GM19099 (cell line): ENCODE results near the gene MAS1.

Experiments
- POLR2A ChIP-seq: IDR thresholded peaks from 3 replicates; pipeline ENCODE4 v1.6.1; 2011; ENCODE audit warnings: low read depth; ENCODE audit not compliant: insufficient read length; ENCODE audit errors: extremely low read depth

MAS1 gene

DNA sequence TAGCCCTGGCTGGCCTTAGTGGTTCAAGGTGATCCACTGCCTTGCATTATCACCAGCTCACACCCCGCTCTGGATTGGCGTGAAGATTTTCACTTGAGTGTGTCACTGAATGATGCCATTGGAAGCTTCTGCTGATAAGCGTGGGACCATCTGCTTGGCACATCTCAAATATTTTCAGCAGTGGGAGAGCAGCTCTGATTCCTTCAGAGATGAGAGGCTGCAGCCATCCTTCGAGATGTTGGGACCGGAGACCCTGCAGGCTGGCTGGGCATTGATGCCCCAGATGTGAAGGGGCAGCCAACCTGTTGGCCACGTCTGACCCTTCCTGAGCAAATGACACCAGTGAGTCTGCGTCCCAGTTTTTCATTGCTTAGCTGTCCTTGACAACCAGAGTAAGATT, at the start of gene MAS1:
MAS1 (plus strand) TSS at position 197 of the 400 bp plus-strand sequence. CDS start 15,968 bp downstream, outside the sequence.
- no peak for TF ChIP-seq POLR2A

DNA sequence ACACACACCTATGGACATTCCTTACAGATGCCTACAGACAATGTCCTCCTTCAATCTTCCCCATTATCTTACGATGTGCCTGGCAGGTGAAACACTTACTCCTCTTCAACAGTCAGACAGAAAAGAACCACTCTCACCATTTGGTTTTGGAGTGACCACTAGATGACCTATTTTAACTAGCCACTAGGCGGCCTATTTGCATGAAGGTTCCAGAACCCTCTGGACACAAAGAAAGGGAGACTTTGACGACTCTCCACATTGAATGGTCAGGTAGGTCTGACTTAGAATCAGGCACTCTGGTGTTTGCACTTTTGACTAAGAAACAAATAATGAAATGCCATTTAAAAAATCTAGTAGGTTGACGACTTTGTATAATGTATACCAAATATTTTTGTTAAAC, 48.8 kb upstream of the MAS1 start:
- TF ChIP-seq POLR2A = no peak

DNA sequence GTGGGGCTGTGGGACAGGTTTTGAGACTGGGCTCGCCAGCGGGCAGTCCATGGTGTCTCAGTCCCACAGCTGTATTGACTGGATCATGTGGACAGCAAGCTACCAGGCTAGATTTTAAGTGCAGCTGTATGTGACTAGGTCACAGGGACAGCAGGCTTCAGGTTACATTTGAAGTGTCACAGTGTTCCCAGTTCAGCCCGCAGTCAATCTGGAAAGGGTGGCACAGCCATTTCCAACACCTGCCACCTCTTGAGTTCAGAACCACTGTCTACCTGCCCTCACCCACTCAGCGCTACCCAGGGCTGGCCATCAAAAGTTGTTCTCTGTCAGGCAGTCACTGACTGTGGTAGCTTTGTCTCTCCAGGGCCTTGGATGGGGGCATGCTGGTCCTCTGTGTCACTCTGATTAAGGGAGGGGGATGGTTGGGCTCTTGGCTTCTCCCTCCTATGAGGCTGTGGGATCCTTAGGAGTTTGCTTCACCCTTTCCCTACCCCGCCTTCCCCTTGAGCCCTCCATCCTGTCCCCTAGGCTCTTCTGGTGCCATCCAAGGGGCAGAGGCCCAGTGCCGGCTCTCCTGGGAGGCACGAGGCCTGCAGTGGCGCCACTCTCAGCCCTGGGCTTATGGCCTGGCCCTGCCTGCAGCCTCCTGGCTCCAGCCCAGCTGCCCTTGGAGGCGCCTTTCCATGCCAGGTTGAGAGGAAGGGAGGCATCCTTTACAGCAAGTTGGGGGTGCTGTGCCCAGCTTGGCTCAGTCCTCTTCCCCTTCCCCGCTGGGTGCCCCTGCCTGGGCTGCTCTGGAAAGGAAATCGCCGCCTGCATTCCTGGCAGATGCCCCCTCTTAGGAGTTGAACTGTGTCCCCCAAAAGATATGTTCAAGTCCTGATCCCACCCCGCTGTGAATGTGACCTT, 45.8 kb upstream of the MAS1 start:
- TF ChIP-seq POLR2A = no peak

DNA sequence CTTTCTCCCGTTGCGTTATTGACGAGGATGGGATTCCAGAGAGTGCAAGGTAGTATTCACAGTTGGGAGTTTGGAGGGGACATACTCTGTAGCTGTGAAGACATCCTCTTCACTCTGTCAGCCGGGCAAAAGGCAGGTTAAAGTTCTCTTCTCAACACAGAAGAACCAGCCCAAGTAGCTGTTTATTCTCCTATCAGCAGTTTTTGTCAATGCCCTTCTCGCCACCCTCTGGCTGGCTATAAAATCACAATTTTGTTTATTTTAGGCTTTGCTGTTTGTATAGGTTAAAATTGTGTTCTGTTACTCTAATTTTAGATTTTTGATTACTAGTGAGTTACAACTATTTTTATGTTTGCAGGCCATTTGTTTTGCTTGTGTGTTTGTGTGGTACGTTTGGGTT, 37.9 kb upstream of the MAS1 start:
- no peak for TF ChIP-seq POLR2A

DNA sequence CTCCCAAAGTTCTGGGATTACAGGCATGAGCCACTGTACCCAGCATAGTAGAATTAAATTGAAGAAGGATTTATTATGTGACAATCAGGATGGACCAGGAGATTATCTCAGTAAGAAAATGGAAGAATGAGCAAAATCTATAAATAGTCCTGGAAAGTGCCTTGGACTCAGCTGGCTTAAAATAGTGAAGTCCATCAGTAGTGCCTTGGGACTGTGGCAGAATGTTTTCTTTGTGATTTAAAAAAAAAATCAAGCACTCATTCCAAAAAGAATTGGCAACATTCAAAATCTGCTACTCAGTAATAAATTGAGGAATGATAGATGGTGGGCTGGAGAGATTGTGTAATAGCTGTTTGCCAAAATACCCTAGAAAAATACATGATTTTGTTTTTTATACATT, 37.0 kb upstream of the MAS1 start:
- TF ChIP-seq POLR2A = no peak

DNA sequence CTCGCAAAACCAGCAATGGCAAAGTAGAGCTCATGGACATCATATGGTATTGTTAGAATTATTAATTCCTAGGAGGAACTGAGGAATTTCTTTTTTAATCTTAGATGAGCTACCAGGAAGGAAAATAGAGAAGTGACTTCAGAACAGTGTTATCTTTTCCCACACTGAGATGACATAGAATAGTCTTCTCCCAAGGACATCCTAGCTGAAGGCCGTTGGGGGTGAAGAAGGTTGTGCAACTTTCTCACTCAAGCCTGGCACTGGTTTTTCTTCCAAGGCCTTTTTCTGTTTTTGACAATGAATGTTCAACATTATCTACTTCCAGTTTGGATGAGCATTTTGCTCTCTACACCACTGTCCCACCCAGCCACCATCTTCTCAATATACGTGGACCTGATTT, 35.8 kb upstream of the MAS1 start:
- no peak for TF ChIP-seq POLR2A

DNA sequence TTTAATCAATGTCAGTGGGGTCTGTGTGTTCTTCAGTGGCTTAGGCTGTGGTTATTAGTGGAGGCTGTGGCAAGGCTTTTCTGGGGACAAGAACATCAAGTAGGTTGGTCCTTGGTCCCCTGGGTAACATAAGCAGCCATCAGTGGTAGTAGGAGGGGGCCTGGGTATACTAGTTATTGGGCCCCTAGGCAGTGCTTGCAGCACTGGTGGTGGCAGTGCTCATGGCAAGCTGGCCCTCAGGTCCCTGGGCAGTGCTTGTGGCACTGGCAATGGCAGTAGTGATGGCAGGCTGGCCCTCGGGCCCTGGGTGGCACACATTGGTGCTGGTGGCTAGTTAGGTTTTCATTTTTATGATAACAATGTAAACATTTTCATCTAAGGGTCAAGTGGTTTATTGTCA, 32.5 kb upstream of the MAS1 start:
- TF ChIP-seq POLR2A = no peak

DNA sequence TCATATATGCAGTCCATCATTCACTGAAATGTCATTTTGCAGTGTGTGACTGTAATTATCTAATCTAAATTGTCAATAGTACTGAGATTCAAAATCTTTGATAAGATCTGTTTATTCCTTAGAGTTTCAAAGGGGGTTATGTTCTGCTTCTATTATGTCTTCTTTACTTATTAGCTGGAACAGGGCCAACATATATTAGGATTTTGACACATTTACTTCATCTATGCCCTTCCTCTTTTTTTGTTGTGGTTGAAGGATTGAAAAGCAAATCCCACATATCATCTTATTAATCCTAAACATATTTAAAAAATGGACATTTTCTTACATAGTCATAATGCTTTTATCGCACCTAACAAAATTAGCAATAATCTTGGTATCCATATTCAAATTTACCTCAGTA, 30.3 kb upstream of the MAS1 start:
- TF ChIP-seq POLR2A = no peak

DNA sequence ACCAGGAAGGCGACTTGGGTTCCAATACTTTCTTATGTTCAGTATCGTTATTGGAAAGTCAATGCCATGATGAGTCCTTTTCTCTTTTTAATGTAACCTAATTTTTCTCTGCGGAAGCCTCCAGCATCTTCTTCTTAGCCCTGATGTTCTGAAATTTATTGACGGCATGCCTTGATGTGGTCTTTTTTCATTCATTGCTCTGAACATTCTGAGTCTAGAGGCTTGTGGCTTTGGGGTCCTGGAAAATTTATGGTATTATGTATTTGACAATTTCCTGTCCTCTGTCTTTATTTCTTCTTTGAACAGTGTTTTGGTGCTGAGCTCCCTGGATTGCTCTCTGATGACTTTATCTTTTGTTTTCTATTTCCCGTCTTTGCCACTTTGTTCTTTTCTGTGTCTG, 28.7 kb upstream of the MAS1 start:
- no peak for TF ChIP-seq POLR2A

DNA sequence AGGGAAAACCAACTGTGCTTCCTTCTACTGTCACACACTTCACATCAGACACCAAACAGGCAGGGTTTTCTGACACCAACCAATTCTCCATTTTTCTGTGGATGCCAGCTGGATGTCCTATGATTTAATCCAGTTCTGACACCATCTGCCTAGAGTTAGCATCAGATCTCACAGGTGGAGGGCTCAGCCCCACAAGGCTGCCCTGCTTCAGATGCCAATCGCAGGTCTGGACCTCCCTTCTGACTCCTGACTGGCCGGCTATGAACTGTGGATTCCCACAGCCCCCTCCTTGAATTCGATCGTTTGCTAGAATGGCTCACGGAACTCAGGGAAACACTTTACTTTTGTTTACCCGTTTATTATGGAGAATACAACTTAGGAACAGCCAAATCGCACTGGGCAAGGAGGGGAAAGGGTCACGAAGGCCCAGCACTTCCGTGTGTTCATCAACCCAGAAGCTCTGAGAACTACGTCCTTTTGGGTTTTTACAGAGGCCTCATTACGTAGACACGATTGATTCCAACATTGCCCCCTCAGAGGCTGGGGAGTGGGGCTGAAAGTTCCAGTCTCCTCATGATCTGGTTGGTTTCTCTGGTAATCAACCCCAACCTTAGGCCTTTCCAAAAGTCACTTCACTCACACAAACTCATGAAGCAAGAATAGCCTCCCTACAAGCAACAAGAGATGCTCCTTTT, 25.4 kb upstream of the MAS1 start:
- TF ChIP-seq POLR2A = no peak

DNA sequence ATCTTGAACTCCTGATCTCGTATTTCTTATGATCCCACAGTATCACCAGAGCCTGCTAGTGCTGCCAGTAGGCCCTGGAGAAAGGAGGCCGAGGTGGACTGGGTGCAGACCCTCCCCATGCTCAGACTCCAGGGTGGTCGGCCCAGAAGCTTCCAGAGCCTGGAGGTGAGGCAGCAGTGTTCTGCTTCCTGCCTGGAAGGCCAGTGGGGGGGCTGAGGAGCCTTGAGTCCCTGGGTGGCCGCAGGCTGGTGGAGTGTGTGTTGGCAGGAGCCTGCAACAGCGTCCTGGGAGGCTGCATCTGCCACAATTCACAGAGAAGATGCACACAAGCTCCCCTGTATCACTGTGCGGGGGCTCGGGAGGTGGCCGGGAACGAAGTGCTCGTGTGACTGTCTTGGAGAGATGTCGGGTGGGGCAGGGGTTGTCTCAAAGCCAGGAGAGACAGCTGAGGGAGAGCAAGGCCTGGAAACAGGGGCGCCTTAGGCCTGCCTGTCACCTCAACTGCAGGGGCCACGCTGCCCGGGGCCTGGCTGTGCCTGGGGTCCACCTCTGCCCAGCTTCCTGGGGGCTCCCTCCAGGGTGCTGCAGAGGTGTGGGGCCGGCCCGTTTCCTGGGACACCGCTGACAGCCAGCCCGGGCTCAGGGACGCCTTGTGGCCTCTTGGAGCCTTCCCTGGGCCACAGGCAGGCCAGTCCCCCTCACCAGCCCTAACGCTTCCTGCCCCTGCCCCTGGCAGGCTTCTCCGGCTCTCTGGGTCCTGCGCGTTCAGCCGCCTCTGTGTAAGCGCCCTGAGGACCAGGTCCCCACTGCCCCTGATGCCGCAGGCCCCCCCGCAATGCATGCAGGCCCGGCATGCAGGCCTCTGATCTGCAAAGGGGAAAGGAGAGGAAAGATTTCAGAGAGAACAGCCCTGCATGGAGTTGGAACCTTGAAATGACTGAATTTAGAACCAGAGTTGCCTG, 24.2 kb upstream of the MAS1 start:
- no peak for TF ChIP-seq POLR2A

DNA sequence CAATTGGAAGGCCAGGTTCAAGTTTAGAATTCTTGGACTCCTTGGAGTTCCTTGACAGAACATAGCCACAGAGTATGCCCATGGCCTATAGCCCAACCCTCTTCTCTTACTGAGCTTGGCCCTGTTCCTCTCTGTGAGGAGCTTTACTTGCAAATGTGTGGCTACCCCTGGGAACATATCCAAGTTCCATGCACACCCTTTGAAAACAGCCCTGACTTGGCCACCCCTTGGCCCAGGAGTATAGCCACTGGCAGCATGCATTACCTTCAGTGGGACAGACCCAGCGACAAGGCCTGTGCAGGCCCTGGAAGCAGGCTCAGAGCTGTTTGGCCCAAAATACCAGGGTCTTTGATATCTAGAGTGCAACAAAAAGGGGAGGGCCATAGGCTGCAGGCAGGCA, 19.5 kb upstream of the MAS1 start:
- TF ChIP-seq POLR2A = no peak

DNA sequence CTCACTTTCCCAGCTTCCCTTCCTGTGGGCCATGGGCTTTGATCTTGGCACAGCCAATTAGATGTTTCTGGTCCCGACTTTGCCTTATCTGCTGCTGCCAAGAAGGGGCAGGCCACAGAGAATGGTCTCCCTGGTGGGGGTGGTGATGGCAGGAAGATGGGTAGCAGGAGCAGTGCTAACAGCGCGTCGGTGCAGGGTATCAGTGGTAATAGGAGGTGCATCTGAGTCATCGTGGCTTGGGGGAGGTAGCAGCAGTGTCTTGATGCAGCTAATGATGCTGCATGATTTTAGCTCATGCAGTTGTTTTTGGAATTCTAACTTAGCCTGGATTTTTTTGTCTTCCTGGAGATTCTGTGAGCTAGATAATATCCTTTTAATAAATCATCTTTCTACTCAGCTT, 18.9 kb upstream of the MAS1 start:
- no peak for TF ChIP-seq POLR2A

DNA sequence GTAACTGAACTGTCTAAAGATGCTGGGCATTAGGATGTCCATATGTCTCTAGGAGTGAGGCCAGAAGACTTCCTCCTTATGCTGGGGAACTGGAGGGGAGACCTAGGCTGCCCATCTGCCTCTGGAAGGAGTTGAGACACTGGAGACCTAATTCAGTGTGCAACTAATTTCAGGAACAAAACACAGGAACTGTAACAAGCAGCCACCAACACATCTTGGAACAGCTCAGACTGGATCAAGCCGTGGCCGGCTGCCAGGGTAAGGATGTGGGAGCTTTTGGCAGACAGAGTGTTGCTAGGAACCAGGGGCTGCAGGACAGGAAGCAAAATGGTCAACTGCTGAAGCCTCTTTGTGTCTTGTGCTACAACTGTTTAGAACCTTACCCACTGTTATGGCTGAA, 16.4 kb upstream of the MAS1 start:
- no peak for TF ChIP-seq POLR2A

DNA sequence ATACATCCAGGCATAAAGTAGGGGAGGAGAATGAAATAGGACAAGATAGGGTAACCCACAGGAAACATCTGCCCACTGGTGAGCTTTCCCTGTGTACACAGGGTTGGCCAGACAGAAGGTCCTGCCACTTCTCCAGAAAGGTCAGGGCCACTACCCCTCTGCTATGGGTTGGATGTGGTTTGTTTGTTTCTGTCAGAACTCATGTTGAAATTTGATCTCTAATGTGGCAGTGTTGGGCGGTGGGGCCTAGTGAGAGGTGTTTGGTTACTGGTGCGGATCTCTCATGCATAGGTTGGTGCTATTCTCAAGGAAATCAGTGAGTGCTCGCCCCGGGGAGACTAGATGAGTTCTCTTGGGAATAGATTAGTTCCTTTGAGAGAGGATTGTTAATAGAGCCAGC, 15.6 kb upstream of the MAS1 start:
- no peak for TF ChIP-seq POLR2A
